ENCODE measurements around the gene CASP1. TPM values are rescaled to one million over a fixed set of nuclear protein-coding genes. Genes with fewer than 3 reads are reported as not detected.

Gene CASP1
- total RNA-seq, 4 donors from 2014 or later = 42.0 to 146 (median 93.6) TPM

- no peaks in the 10 kb centered on the region for H3K9me3 ChIP-seq
- H3K27ac ChIP-seq = no peak overlapping the region
- H3K4me3 ChIP-seq = no peak overlapping the region
- TF ChIP-seq POLR2A (IDR thresholded peaks at IDR 0.05) = no peak
- TF ChIP-seq CTCF (IDR thresholded peaks at IDR 0.05) = no peak
- DNase-seq = no peak
- H3K36me3 ChIP-seq = no peaks in the 10 kb centered on the region
- H3K27me3 ChIP-seq = no peaks in the 10 kb centered on the region
- no peaks in the 10 kb centered on the region for H3K4me1 ChIP-seq
These were observed 30.9 kb downstream of the CASP1 start for GRCh38 chr11:105004021-105004420.

DNA sequence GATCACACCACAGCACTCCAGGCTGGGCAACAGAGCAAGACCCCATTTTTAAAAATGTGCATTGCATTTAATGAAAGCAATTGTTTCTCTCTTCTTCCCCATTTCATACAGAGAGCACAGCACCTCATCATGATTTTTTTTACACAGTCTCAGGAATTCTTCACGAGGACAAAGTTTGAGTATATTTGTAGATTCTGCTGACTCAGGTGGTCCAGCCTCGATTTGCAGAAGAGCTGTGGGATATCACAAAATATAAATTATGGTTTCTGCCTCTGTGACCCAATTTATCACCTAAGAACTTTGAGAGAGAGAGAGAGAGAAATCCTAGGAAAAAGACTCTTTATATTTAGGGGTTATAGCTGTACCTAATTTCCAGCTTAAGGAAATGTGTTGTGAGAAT is 31.8 kb downstream of the CASP1 start:
- no peak for DNase-seq
- Histone ChIP-seq H3K27me3 (no peaks in the 10 kb centered on the region), H3K27ac (no peak overlapping the region), H3K4me3 (no peak overlapping the region), H3K9me3 (no peaks in the 10 kb centered on the region), H3K36me3 (no peaks in the 10 kb centered on the region), H3K4me1 (no peaks in the 10 kb centered on the region)
- TF ChIP-seq POLR2A (IDR thresholded peaks at IDR 0.05) = no peak
- no peak for TF ChIP-seq CTCF (IDR thresholded peaks at IDR 0.05)

- DNase-seq = peak; percentile 36 to 80 (median 51)
- H3K36me3 ChIP-seq = no peaks in the 10 kb centered on the region
These were observed 34.1 kb downstream of the CASP1 start for GRCh38 chr11:105000797-105001196.

DNA sequence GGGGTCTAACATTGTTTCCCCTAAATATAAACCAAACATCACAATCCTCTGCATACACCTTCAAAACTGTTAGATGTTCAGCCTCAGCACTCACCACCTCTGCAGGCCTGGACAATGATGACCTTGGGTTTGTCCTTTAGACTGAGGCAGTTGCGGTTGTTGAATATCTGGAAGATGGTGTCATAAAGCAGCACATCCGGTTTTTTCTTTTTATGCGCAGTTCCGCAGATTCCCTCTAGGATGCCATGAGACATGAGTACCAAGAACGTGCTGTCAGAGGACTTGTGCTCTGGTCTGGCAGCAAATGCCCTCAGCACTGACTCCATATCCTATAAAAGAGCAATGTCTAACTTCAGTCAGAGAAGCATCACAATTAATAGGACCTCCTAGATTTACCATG is 34.8 kb downstream of the CASP1 start:
- H3K4me3 ChIP-seq = no peak overlapping the region
- H3K27ac ChIP-seq = no peak overlapping the region
- no peaks in the 10 kb centered on the region for H3K27me3 ChIP-seq
- no peak for DNase-seq
- TF ChIP-seq CTCF (IDR thresholded peaks at IDR 0.05) (peak in 1 of 6 experiments; percentile 5), POLR2A (IDR thresholded peaks at IDR 0.05) (no peak)
- no peaks in the 10 kb centered on the region for H3K4me1 ChIP-seq
- no peaks in the 10 kb centered on the region for H3K36me3 ChIP-seq
- H3K9me3 ChIP-seq = no peaks in the 10 kb centered on the region

More at GRCh38 chr11:105000797-105001196, 34.1 kb downstream of the CASP1 start:
- H3K4me3 ChIP-seq = no peak overlapping the region
- no peaks in the 10 kb centered on the region for H3K4me1 ChIP-seq
- no peaks in the 10 kb centered on the region for H3K9me3 ChIP-seq
- H3K27ac ChIP-seq = no peak overlapping the region
- no peaks in the 10 kb centered on the region for H3K27me3 ChIP-seq
- TF ChIP-seq POLR2A (IDR thresholded peaks at IDR 0.05) (no peak), CTCF (IDR thresholded peaks at IDR 0.05) (peak; percentile 54 to 74 (median 64))

GRCh38 chr11:104999721-105000120 is 35.2 kb downstream of the CASP1 start:
- no peak for TF ChIP-seq CTCF (IDR thresholded peaks at IDR 0.05)
- TF ChIP-seq POLR2A (IDR thresholded peaks at IDR 0.05) = no peak
- no peaks in the 10 kb centered on the region for H3K27me3 ChIP-seq
- H3K9me3 ChIP-seq = no peaks in the 10 kb centered on the region
- H3K4me1 ChIP-seq = no peaks in the 10 kb centered on the region
- no peak overlapping the region for H3K4me3 ChIP-seq
- H3K27ac ChIP-seq = no peak overlapping the region
- no peaks in the 10 kb centered on the region for H3K36me3 ChIP-seq
- no peak for DNase-seq

GRCh38 chr11:104997288-104997687 is 37.7 kb downstream of the CASP1 start:
- no peak for DNase-seq

More at GRCh38 chr11:104997288-104997687, 37.7 kb downstream of the CASP1 start:
- no peaks in the 10 kb centered on the region for H3K9me3 ChIP-seq
- no peak overlapping the region for H3K27ac ChIP-seq
- no peaks in the 10 kb centered on the region for H3K27me3 ChIP-seq
- TF ChIP-seq CTCF (IDR thresholded peaks at IDR 0.05) (peak in 1 of 6 experiments; percentile 14), POLR2A (IDR thresholded peaks at IDR 0.05) (no peak)
- no peak overlapping the region for H3K4me3 ChIP-seq
- no peaks in the 10 kb centered on the region for H3K36me3 ChIP-seq
- no peaks in the 10 kb centered on the region for H3K4me1 ChIP-seq
